CD4-positive, alpha-beta T cell treated with Interleukin-10 for 1 hour (primary cell): ENCODE results near the gene CTSZ.
"Not testable (repeated sequence)": the region's sequence is repeated elsewhere in the genome, so short reads cannot be mapped to it uniquely, and the experiment has no call there.

ENCODE experiments used
- DNase-seq: peaks from one replicate; pipeline ENCODE4 v3.0.0-alpha.2; 2020

CTSZ gene

DNA sequence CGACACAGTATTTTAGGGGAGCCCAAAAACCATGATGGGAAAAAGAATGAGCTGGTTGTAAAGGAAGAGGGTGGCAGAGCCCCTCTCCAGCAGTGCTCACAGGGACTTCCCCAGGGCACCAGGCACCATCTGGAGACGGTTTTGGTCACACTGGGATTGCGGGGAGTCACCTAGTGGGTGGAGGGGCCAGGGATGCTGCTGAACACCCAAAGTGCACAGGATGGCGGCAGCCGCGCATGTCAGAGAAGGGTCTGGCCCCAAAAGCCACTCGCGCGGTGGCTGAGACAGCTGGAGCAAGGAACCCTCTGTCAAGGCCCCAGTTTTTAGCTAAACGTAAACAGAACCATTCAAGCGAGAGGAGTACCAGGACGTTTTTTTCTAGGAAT, 10.8 kb downstream of the CTSZ start:
- no peak for DNase-seq

GRCh38 chr20:58995461-58996225, 11.4 kb downstream of the CTSZ start:
- DNase-seq, result no peak

- DNase-seq, result no peak
Measured at GRCh38 chr20:58994390-58995159, 12.5 kb downstream of the CTSZ start.

GRCh38 chr20:58993332-58994248, 13.5 kb downstream of the CTSZ start:
- DNase-seq, result no peak

DNA sequence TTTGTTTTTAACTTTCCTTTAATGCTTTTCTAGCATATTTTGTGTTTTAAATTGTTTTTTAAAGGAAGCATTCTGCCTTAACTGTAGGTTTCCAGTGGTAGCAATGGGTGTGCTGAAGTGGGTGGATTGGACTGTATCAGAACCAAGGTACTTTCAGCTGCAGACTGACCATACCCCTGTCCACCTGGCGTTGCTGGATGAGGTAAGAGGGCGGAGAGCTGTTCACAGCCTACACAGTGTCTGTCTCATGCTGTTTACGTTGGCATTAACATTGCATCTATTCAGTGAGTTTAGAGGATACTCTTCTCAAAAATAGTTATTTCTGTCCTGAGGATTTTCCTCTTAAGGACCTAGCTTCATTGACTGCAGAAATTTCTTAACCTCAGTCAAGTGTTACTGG, 14.1 kb downstream of the CTSZ start:
- no peak for DNase-seq

- no peak for DNase-seq
Measured at GRCh38 chr20:58991715-58992114, 15.3 kb downstream of the CTSZ start.

DNA sequence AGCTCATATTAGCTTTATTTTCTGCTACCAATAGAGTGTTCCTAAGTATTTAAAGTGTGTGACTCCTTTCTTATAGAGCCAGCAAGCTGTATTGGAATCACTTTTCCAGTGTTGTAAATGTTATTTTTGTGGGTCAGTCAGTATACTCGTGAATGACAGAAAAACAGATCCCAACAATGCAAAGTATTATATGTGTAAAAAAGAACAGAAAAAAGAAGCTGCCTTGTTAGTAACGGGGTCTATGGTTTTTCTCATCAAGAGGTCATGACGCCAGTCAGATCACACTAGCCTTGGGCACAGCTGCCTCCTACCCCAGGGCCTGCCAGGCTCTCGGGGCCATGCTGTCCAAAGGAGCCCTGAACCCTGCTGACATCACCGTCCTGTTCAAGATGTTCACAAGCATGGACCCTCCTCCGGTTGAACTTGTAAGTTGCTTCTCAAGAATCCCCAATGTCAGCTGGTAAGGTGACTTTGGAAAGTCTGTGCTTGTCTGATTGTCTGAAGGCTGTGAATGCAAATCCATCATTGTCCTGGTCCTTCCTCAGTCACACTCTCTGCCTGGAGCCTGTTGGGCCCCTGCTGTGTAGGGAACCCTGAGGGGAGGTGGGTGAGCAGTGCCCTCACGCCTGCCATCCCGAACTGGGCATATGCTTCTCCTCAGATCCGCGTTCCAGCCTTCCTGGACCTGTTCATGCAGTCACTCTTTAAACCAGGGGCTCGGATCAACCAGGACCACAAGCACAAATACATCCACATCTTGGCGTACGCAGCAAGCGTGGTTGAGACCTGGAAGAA, 16.2 kb downstream of the CTSZ start:
- DNase-seq, result no peak

DNA sequence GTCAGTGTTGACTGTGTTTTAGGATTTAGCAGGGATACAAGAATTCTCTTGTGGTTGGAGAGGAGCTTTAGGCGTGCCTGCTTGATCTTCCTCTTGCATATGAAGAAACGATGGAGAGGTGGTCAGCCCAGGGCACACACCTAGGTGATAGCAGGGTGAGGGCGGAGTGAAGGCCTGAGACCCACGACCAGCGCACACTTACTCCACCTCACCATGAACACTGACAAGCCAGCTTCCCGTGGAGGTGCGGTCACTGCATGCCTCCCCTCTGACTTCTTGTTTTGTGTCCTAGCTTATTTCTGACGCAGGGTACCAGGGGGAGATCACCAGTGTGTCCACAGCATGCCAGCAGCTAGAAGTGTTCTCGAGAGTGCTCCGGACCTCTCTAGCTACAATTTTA, 17.9 kb downstream of the CTSZ start:
- DNase-seq, result no peak

GRCh38 chr20:58988565-58988882, 18.5 kb downstream of the CTSZ start:
- DNase-seq, result no peak

GRCh38 chr20:58987790-58988564, 19.1 kb downstream of the CTSZ start:
- DNase-seq, result no peak

DNA sequence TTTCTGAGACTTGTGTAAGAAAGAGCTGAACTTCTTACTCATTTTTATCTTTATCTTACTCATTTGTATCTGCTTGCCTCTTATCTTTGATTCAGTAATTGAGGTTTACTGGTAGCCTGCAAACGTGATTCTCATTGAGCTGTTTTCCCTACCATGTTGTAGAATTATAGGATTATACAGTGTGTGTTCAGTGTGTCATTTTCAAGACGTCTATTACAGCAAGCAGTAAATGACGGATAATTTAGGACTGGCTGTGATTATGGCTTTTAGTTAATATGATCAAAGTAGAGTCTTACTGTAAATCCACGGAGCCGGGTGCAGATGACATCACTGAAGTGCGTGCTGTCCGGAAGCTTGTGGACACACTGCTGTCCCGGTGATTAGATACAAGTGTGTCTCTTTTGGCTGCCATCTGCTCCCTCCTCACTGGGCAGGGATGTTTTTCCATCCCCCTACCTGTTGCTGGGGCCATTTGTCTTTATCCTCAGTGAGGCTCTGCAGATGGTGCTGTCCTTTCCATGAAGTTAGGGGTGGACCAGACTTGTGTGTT, 20.0 kb downstream of the CTSZ start:
- no peak for DNase-seq

DNA sequence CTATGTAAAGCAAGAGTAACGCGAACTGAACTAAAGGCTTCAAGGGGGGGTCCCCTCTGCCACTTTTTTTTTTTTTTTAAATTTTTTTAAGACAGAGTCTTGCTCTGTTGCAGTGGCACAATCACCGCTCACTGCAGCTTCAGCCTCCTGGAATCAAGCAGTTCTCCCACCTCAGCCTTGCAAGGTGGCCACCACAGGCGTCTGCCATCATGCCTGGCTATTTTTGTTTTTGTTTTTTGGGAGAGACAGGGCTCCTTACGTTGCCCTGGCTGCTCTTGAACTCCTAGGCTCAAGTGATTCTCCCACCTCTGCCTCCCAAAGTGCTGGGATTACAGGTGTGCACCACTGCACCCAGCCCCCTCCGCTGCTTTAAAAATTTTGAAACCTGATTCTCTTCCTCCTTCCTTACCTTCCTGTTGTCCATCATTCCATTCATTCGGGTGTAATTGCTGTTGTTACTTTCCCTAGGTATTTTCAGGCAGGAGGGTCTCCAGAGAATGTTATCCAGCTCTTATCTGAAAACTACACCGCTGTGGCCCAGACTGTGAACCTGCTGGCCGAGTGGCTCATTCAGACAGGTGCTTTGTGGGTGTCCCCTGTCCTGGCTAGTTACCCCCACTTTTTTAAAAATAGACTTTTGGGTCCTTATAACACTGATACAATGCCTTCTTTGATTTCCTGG, 20.6 kb downstream of the CTSZ start:
- DNase-seq, result no peak

GRCh38 chr20:58985656-58986055, 21.4 kb downstream of the CTSZ start:
- DNase-seq, result no peak

GRCh38 chr20:58984691-58985090, 22.4 kb downstream of the CTSZ start:
- no peak for DNase-seq

DNA sequence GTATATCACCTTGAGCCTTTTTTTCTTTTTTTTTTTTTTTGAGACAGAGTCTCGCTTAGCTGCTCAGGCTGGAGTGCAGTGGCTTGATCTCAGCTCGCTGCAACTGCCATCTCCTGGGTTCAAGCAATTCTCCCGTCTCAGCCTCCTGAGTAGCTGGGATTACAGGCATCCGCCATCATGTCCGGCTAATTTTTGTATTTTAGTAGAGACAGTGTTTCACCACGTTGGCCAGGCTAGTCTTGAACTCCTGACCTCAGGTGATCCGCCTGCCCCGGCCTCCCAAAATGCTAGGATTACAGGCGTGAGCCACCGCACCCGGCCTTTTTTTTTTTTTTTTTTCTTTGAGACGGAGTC, 24.0 kb downstream of the CTSZ start:
- DNase-seq, result not testable (repeated sequence)

GRCh38 chr20:58982406-58983114, 24.5 kb downstream of the CTSZ start:
- peak; percentile 61 for DNase-seq

DNA sequence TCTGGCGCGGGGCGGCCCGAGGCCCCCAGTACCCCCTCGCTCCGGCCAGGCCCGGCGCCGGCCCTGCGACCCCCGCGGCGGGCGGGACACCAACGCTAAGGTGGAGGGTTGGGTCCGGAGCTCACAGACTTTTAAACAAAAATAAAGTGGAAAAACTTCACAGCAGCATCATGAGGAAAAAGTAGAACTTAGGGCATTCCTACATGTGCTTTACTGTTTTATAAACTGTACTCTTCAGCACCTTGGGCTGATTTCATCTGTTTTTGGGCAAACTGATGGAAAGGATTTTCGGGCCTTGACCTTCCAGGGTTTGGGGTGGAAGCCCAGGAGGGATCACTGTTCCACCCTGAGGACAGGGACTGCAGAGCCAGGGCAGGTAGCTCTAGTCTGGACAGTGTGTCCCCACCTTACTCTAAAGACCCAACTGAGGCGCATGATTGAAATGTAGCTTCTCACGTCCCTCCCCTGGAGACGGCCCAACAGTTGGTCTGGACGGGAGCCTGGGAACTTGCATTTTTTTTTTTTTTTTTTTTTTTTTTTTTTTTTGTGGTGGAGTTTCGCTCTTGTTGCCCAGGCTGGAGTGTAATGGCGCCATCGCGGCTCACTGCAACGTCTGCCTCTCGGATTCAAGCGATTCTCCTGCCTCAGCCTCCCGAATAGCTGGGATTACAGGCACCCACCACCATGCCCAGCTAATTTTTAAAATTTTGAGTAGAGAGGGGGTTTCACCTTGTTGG, 25.3 kb downstream of the CTSZ start:
- DNase-seq, result peak; percentile 17

DNA sequence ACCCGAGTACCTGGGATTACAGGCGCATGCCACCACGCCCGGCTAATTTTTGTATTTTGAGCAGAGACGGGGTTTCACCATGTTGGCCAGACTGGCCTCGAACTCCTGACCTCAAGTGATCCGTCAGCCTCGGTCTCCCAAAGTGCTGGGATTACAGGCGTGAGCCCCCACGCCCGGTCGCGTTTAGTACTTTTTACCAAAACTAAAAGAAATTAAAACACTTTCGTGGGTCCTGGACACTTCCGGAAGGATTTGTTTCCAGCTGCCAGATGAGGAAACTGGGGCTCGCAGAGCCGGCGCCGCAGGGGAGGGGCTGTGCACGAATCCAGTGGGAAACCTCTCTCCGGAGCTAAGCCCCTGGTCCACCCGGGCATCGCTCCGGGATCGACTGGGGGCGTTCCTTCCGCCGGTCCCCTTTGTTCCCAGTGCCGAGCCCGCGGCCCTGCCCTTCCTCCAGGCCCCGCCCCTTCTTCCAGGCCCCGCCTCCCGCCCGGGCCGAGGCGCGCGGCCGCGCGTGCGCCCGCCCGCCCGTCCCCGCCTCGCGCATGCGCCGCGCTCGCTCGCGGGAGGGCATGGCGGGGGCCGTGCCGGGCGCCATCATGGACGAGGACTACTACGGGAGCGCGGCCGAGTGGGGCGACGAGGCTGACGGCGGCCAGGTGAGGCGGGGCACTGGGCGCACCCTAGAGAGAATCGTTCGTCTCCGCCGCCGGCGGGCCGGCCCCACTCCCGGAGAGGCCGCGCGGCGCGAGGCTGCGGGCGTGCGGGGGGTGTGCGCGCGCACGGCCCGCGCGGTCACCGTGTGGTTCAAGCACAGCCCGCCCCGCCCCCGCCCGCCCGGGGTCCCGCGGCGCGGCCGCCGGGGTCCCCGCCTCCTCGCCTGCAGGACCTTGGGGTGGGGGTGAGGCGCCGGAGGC, 26.1 kb downstream of the CTSZ start, which contains the start of gene NELFCD:
TSS of gene NELFCD (plus strand) at position 546 of the 917 bp plus-strand sequence. CDS start at position 600, 54 bp downstream.
- DNase-seq, result peak; percentile 91
